DMS79 (cell line): ENCODE data around the gene COMMD4.
A peak's percentile ranks its signal among the peaks of the same experiment; 100 is the strongest.
"Not testable (repeated sequence)": the region's sequence is repeated elsewhere in the genome, so short reads cannot be mapped to it uniquely, and the experiment has no call there.

Source experiments
- DNase-seq: peaks from one replicate; lab custom pipeline; 2025; lab: John Stamatoyannopoulos, UW

The COMMD4 gene

GRCh38 chr15:75335705-75336355 is at the start of gene COMMD4:
Gene COMMD4 (plus strand): TSS chr15:75336063. CDS start chr15:75336090, 27 bp downstream.
- peak; percentile 79 for DNase-seq

- DNase-seq = not testable (repeated sequence)
These were observed 42.2 kb upstream of the COMMD4 start for GRCh38 chr15:75293660-75294059.

- DNase-seq = not testable (repeated sequence)
These were observed 37.1 kb upstream of the COMMD4 start for GRCh38 chr15:75298541-75299310.

GRCh38 chr15:75299311-75299688 is 36.6 kb upstream of the COMMD4 start:
- not testable (repeated sequence) for DNase-seq

GRCh38 chr15:75300026-75300425 is 35.8 kb upstream of the COMMD4 start:
- not testable (repeated sequence) for DNase-seq

- DNase-seq = no peak
These were observed 33.5 kb upstream of the COMMD4 start for GRCh38 chr15:75302318-75302717.

- DNase-seq = not testable (repeated sequence)
These were observed 33.1 kb upstream of the COMMD4 start for GRCh38 chr15:75302753-75303152.

- DNase-seq = no peak
These were observed 29.7 kb upstream of the COMMD4 start for GRCh38 chr15:75306188-75306587.

- peak; percentile 2 for DNase-seq
These were observed 28.0 kb upstream of the COMMD4 start for GRCh38 chr15:75307778-75308390.

- no peak for DNase-seq
These were observed 26.2 kb upstream of the COMMD4 start for GRCh38 chr15:75309711-75310110.

- DNase-seq = not testable (repeated sequence)
These were observed 23.3 kb upstream of the COMMD4 start for GRCh38 chr15:75312548-75312947.

GRCh38 chr15:75313116-75313845 is 22.6 kb upstream of the COMMD4 start:
- no peak for DNase-seq

- DNase-seq = no peak
These were observed 21.1 kb upstream of the COMMD4 start for GRCh38 chr15:75314552-75315290.

GRCh38 chr15:75319231-75319897 is 16.5 kb upstream of the COMMD4 start:
- not testable (repeated sequence) for DNase-seq

GRCh38 chr15:75321711-75322110 is 14.2 kb upstream of the COMMD4 start:
- no peak for DNase-seq

- no peak for DNase-seq
These were observed 9.9 kb upstream of the COMMD4 start for GRCh38 chr15:75325922-75326321.

- DNase-seq = no peak
These were observed 8.9 kb upstream of the COMMD4 start for GRCh38 chr15:75327005-75327404.

GRCh38 chr15:75327491-75327890 is 8.4 kb upstream of the COMMD4 start:
- no peak for DNase-seq

GRCh38 chr15:75328493-75329314 is 7.2 kb upstream of the COMMD4 start:
- no peak for DNase-seq

- no peak for DNase-seq
These were observed 6.3 kb upstream of the COMMD4 start for GRCh38 chr15:75329571-75329970.
